Esophagus muscularis mucosa (tissue), 4 donors: ENCODE results near the gene PDE4D. TPM values are rescaled to one million over a fixed set of nuclear protein-coding genes. Genes with fewer than 3 reads are reported as not detected.

Experiments
- DNase-seq: peaks from one replicate; pipeline ENCODE4 v3.0.0-alpha.2; 2017; ENCODE audit errors: extremely low spot score
- H3K27ac ChIP-seq, 4 donors: fragments of 200-600 bp; sonication (generic); replicated peaks in 1 of 4; 1 replicate in 3 of 4; 2 replicates in 1 of 4; pipeline ENCODE4 v1.5.1; 2016 to 2019; ENCODE audit warnings: mild to moderate bottlenecking in 1 of 4
- H3K27me3 ChIP-seq, 4 donors: fragments of 200-600 bp; sonication (generic); one replicate each; pipeline versions ENCODE4 v1.5.1 to v1.6.0; 2016 to 2019
- H3K36me3 ChIP-seq, 4 donors: fragments of 200-600 bp; sonication (generic); one replicate each; pipeline ENCODE4 v1.5.1; 2016 to 2019
- H3K4me1 ChIP-seq, 4 donors: fragments of 200-600 bp; sonication (generic); one replicate each; pipeline ENCODE4 v1.5.1; 2016 to 2019
- H3K4me3 ChIP-seq, 4 donors: fragments of 200-600 bp; sonication (generic); 1 replicate in 2 of 4; 2 replicates in 2 of 4; pipeline ENCODE4 v1.5.1; 2016 to 2019; ENCODE audit warnings: mild to moderate bottlenecking in 4 of 4, moderate library complexity in 1 of 4
- H3K9me3 ChIP-seq, 4 donors: fragments of 200-600 bp; sonication (generic); 1 replicate in 3 of 4; 2 replicates in 1 of 4; pipeline ENCODE4 v1.5.1; 2016 to 2019
- CTCF ChIP-seq, 3 experiments: fragments of 200-600 bp in 2 of 3; fragments of 450-650 bp in 1 of 3; sonication (generic) in 2 of 3; IDR thresholded peaks; one replicate each; pipeline ENCODE4 v1.5.1; 2017 to 2019; ENCODE audit warnings: antibody characterized with exemption in 3 of 3, mild to moderate bottlenecking in 2 of 3, moderate library complexity in 1 of 3
- EP300 ChIP-seq: sonication (generic); formaldehyde crosslinking; IDR thresholded peaks from one replicate; pipeline ENCODE4 v1.6.1; 2017; ENCODE audit warnings: antibody characterized with exemption
- POLR2A ChIP-seq: fragments of 450-650 bp; IDR thresholded peaks from one replicate; pipeline ENCODE4 v1.6.1; 2017; ENCODE audit warnings: antibody characterized with exemption, moderate library complexity, mild to moderate bottlenecking, low read depth
- POLR2AphosphoS5 ChIP-seq, 2 donors: sonication (generic); formaldehyde crosslinking; IDR thresholded peaks; one replicate each; pipeline ENCODE4 v1.6.1; 2017; ENCODE audit warnings: antibody characterized with exemption in 2 of 2
- WGBS: methylation state at CpG from one replicate; pipeline ENCODE4 v1.1.5; 2018; 5-methylcytosine and 5-hydroxymethylcytosine counted together
- intact Hi-C: fragments of 100-400 bp; cut with DNase I; formaldehyde crosslinking; loops from one replicate; pipeline ENCODE4 v1.15.1; 2023
- total RNA-seq, 4 donors: library from RNA; depleted of rRNA; stranded (reverse); fragments of >200 nt; gene quantifications; one replicate each; pipeline versions ENCODE4 v1.1.0 to v1.2.1, GENCODE V29; 2016

PDE4D gene
- total RNA-seq, 4 donors from 2014 or later: 39.2 to 87.0 (median 50.2) TPM

- TF ChIP-seq POLR2A (no peak), POLR2AphosphoS5 (IDR thresholded peaks at IDR 0.05) (no peak), EP300 (no peak), CTCF (IDR thresholded peaks at IDR 0.05) (no peak)
- DNase-seq: no peak
- Histone ChIP-seq H3K9me3 (no peaks in the 10 kb centered on the region), H3K27me3 (no peaks in the 10 kb centered on the region), H3K4me1 (peaks cover 10 to 48% (median 37%) of the 10 kb centered on the region in 4 donors), H3K36me3 (no peaks in the 10 kb centered on the region), H3K4me3 (no peak overlapping the region), H3K27ac (peak overlapping the region in 1 of 4 donors; percentile 20)
- 81% methylated on average over 2 of the region's 2 CpGs for WGBS
- intact Hi-C loops: no loop called here
Observed at GRCh38 chr5:59221769-59222168, 671.8 kb downstream of the PDE4D start.

- Histone ChIP-seq H3K9me3 (no peaks in the 10 kb centered on the region), H3K4me3 (no peak overlapping the region), H3K4me1 (peaks cover 10 to 51% (median 41%) of the 10 kb centered on the region in 4 donors), H3K27ac (no peak overlapping the region), H3K27me3 (no peaks in the 10 kb centered on the region), H3K36me3 (peaks cover 0 to 13% (median 5%) of the 10 kb centered on the region in 4 donors)
- DNase-seq: no peak
- 68% methylated on average over 2 of the region's 2 CpGs for WGBS
- TF ChIP-seq POLR2AphosphoS5 (IDR thresholded peaks at IDR 0.05) (no peak), CTCF (IDR thresholded peaks at IDR 0.05) (peak in 2 of 3 experiments; percentile 25 to 58)
- intact Hi-C loops: no loop called here
Observed at GRCh38 chr5:59218424-59219045, 675.0 kb downstream of the PDE4D start.

GRCh38 chr5:59216841-59217240 lies 676.7 kb downstream of the PDE4D start:
- Histone ChIP-seq H3K36me3 (peaks cover 0 to 19% (median 5%) of the 10 kb centered on the region in 4 donors), H3K4me3 (no peak overlapping the region), H3K4me1 (peaks cover 0 to 34% (median 25%) of the 10 kb centered on the region in 4 donors), H3K27me3 (no peaks in the 10 kb centered on the region), H3K9me3 (no peaks in the 10 kb centered on the region), H3K27ac (no peak overlapping the region)
- no peak for DNase-seq
- TF ChIP-seq POLR2AphosphoS5 (IDR thresholded peaks at IDR 0.05) (no peak), CTCF (IDR thresholded peaks at IDR 0.05) (no peak), POLR2A (no peak), EP300 (no peak)
- intact Hi-C loops: no loop called here
- 80% methylated on average over 4 of the region's 4 CpGs for WGBS

- intact Hi-C loops: no loop called here
- no peak overlapping the region for H3K27ac ChIP-seq
- no peak for TF ChIP-seq POLR2AphosphoS5 (IDR thresholded peaks at IDR 0.05)
- TF ChIP-seq EP300: no peak
- no peak for TF ChIP-seq CTCF (IDR thresholded peaks at IDR 0.05)
- TF ChIP-seq POLR2A: no peak
- no peak for DNase-seq
- peaks cover 0 to 38% (median 36%) of the 10 kb centered on the region in 4 donors for H3K4me1 ChIP-seq
- no peak overlapping the region for H3K4me3 ChIP-seq
- no peaks in the 10 kb centered on the region for H3K9me3 ChIP-seq
- H3K36me3 ChIP-seq: peaks cover 0 to 19% (median 5%) of the 10 kb centered on the region in 4 donors
- no peaks in the 10 kb centered on the region for H3K27me3 ChIP-seq
- 97% methylated on average over 1 of the region's 1 CpG for WGBS
Observed at GRCh38 chr5:59212596-59212995, 680.9 kb downstream of the PDE4D start.
